HEK293T (cell line): ENCODE measurements around the gene SLX4IP.

Experiments used
- ARNT ChIP-seq: fragments of 450-650 bp; IDR thresholded peaks from 2 replicates; pipeline ENCODE4 v1.6.1; 2017; ENCODE audit warnings: mild to moderate bottlenecking
- BHLHE40 ChIP-seq: fragments of 450-650 bp; IDR thresholded peaks from 2 replicates; pipeline ENCODE4 v1.6.1; 2016; ENCODE audit warnings: mild to moderate bottlenecking, moderate library complexity, borderline replicate concordance
- FOXA1 ChIP-seq: fragments of 450-650 bp; IDR thresholded peaks from 2 replicates; pipeline ENCODE4 v1.6.1; 2016; ENCODE audit warnings: mild to moderate bottlenecking
- FOXM1 ChIP-seq: fragments of 450-650 bp; IDR thresholded peaks from 2 replicates; pipeline ENCODE4 v1.6.1; 2017; ENCODE audit warnings: mild to moderate bottlenecking, borderline replicate concordance

GRCh38 chr20:10609276-10609675, 174.2 kb downstream of the SLX4IP start:
- TF ChIP-seq FOXA1 (no peak), ARNT (no peak), FOXM1 (no peak), BHLHE40 (no peak)
